Body of pancreas (tissue), 4 donors: ENCODE results near the gene CADPS.

Source experiments
- CTCF ChIP-seq, 7 experiments: fragments of 450-650 bp in 4 of 7; fragments of 200-600 bp in 3 of 7; sonication (generic) in 3 of 7; IDR thresholded peaks; one replicate each; pipeline ENCODE4 v1.5.1; 2016 to 2019; ENCODE audit warnings: antibody characterized with exemption in 7 of 7
- POLR2A ChIP-seq, 3 donors: fragments of 450-650 bp; IDR thresholded peaks; one replicate each; pipeline ENCODE4 v1.6.1; 2016; ENCODE audit warnings: antibody characterized with exemption in 3 of 3, mild to moderate bottlenecking in 2 of 3

- TF ChIP-seq POLR2A (IDR thresholded peaks at IDR 0.05) (no peak), CTCF (IDR thresholded peaks at IDR 0.05) (no peak)
Observed at GRCh38 chr3:62589078-62589477, 286.1 kb downstream of the CADPS start.
